Measurements from ENCODE around the gene FITM2.
"Not testable (repeated sequence)": the region's sequence is repeated elsewhere in the genome, so short reads cannot be mapped to it uniquely, and the experiment has no call there.

Gene FITM2

GRCh38 chr20:44304383-44304782 lies 6.6 kb downstream of the FITM2 start:
- Mint-ChIP-seq H3K4me3 (no peak overlapping the region), H3K9me3 (no peaks in the 10 kb centered on the region), H3K27ac (no peak overlapping the region), H3K27me3 (no peaks in the 10 kb centered on the region), H3K36me3 (peaks cover 25% of the 10 kb centered on the region), H3K4me1 (peaks cover 2% of the 10 kb centered on the region)
- no peak for ATAC-seq

GRCh38 chr20:44302736-44303135 lies 8.3 kb downstream of the FITM2 start:
- Mint-ChIP-seq H3K4me3 (no peak overlapping the region), H3K36me3 (peaks cover 25% of the 10 kb centered on the region), H3K9me3 (no peaks in the 10 kb centered on the region), H3K27me3 (no peaks in the 10 kb centered on the region), H3K4me1 (no peaks in the 10 kb centered on the region), H3K27ac (no peak overlapping the region)
- no peak for ATAC-seq

DNA sequence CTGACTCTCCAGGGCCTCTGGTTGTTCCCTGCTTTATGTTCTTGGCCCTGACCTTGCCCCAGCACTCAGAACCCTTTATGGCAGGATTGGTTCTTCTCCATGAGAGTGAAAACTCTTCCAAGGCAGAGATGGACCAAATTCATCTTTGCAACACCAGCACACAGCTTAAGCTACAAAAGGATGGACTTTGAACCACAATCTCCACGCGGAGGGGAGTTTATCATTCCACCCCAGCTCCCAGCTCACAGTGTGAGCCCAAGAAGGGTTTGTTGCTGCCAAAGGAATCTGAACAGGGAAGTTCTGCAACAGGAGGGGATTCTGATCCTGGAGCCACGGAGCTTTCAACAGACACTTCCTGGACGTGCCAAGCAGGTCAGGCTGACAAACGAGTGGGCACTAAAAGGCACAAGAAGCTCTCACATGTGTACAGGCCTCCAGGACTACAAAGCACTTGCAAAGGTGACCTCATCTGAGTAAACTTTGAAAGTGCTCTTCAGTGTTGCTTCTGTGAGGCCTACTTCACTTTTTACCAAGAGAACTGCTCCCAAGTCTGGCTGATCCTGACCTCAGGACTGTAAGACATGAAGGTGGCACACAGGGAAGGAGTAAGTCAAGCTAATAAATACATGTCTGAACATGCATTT lies 8.9 kb downstream of the FITM2 start:
- Mint-ChIP-seq H3K4me3 (no peak overlapping the region), H3K4me1 (no peaks in the 10 kb centered on the region), H3K27ac (no peak overlapping the region), H3K27me3 (no peaks in the 10 kb centered on the region), H3K36me3 (peaks cover 25% of the 10 kb centered on the region), H3K9me3 (no peaks in the 10 kb centered on the region)
- ATAC-seq: no peak

DNA sequence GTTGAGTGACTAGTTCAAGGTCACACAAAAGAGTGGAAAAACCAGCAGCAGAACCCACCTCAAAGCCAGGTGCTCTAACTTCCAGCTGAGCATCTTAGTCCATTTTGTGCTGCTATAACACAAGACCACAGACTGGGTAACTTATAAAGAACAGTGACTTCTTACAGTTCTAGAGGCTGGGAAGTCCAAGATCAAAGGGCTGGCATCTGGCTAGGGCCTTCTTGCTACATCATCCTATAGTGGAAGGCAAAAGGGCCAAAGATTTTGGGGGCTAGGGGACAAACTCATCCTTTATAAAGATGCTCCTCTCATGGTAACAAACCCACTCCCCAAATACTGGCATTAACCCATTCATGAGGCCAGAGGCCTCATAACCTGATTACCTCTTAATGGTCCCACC lies 9.7 kb downstream of the FITM2 start:
- no peak for ATAC-seq
- no peaks in the 10 kb centered on the region for H3K4me1 Mint-ChIP-seq
- no peaks in the 10 kb centered on the region for H3K27me3 Mint-ChIP-seq
- no peak overlapping the region for H3K4me3 Mint-ChIP-seq
- H3K27ac Mint-ChIP-seq: no peak overlapping the region
- H3K36me3 Mint-ChIP-seq: peaks cover 17% of the 10 kb centered on the region
- H3K9me3 Mint-ChIP-seq: no peaks in the 10 kb centered on the region

DNA sequence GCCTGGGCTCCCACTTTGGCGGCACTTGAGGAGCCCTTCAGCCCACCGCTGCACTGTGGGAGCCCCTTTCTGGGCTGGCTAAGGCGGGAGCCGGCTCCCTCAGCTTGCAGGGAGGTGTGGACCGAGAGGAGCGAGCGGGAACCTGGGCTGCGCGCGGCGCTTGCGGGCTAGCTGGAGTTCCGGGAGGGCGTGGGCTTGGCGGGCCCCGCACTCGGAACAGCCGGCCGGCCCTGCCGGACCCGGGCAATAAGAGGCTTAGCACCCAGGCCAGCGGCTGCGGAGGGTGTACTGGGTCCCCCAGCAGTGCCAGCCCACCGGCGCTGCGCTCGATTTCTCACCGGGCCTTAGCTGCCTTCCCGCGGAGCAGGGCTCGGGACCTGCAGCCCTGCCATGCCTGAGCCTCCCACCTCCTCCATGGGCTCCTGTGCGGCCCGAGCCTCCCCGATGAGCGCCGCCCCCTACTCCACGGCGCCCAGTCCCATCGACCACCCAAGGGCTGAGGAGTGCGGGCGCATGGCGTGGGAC lies 11.9 kb downstream of the FITM2 start:
- H3K36me3 Mint-ChIP-seq: peaks cover 14% of the 10 kb centered on the region
- not testable (repeated sequence) for H3K27me3 Mint-ChIP-seq, H3K9me3 Mint-ChIP-seq, ATAC-seq, H3K4me1 Mint-ChIP-seq, H3K27ac Mint-ChIP-seq, H3K4me3 Mint-ChIP-seq

GRCh38 chr20:44297721-44298120 lies 13.3 kb downstream of the FITM2 start:
- no peak overlapping the region for H3K4me3 Mint-ChIP-seq
- no peak overlapping the region for H3K27ac Mint-ChIP-seq
- peaks cover 11% of the 10 kb centered on the region for H3K36me3 Mint-ChIP-seq
- H3K27me3 Mint-ChIP-seq: no peaks in the 10 kb centered on the region
- no peak for ATAC-seq
- no peaks in the 10 kb centered on the region for H3K9me3 Mint-ChIP-seq
- no peaks in the 10 kb centered on the region for H3K4me1 Mint-ChIP-seq

- no peaks in the 10 kb centered on the region for H3K27me3 Mint-ChIP-seq
- H3K4me1 Mint-ChIP-seq: no peaks in the 10 kb centered on the region
- no peak overlapping the region for H3K4me3 Mint-ChIP-seq
- no peak for ATAC-seq
- no peak overlapping the region for H3K27ac Mint-ChIP-seq
- peaks cover 17% of the 10 kb centered on the region for H3K36me3 Mint-ChIP-seq
- no peaks in the 10 kb centered on the region for H3K9me3 Mint-ChIP-seq
Observed at GRCh38 chr20:44296011-44296410, 15.0 kb downstream of the FITM2 start.

DNA sequence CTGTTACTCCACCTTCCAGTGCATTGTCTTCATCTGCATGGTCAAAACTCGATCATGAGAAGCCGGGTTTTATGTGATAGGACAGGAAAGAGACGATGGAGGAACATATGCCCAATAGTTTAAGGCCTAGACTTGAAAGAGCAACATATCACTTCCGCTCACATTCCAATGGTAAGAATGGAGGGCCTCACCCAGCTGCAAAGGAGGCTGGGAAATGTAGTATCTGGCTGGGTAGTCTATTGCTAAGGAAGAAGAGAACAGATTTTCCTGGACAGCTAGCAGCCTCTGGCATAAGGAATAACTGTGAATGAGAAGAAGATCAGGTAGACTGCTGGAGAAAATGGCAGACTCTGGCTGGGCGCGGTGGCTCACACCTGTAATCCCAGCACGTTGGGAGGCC lies 19.2 kb downstream of the FITM2 start:
- Mint-ChIP-seq H3K36me3 (peaks cover 38% of the 10 kb centered on the region), H3K4me1 (no peaks in the 10 kb centered on the region), H3K4me3 (no peak overlapping the region), H3K9me3 (peaks cover 3% of the 10 kb centered on the region), H3K27ac (no peak overlapping the region), H3K27me3 (no peaks in the 10 kb centered on the region)
- no peak for ATAC-seq

DNA sequence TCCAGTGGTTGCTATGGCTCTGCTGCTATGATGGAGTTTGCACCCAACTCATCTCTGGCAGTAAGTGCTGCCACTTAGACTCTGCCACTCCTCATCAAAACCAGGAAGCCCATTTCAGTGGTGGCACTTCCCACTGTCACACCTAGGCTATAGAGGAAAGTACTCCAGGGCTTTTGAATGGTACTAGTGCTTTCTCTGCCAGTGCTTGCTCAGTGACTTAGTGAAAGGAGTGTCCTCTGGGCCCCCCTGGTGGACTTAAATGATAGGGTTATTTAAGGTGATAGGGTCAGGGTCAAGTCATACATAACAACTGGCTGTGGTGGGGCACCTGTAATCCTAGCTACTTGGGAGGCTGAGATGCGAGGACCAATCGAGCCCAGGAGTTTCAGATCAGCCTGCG lies 22.8 kb downstream of the FITM2 start:
- H3K9me3 Mint-ChIP-seq: peaks cover 3% of the 10 kb centered on the region
- no peaks in the 10 kb centered on the region for H3K27me3 Mint-ChIP-seq
- no peak overlapping the region for H3K27ac Mint-ChIP-seq
- no peaks in the 10 kb centered on the region for H3K4me1 Mint-ChIP-seq
- no peak overlapping the region for H3K4me3 Mint-ChIP-seq
- H3K36me3 Mint-ChIP-seq: peaks cover 38% of the 10 kb centered on the region
- no peak for ATAC-seq

DNA sequence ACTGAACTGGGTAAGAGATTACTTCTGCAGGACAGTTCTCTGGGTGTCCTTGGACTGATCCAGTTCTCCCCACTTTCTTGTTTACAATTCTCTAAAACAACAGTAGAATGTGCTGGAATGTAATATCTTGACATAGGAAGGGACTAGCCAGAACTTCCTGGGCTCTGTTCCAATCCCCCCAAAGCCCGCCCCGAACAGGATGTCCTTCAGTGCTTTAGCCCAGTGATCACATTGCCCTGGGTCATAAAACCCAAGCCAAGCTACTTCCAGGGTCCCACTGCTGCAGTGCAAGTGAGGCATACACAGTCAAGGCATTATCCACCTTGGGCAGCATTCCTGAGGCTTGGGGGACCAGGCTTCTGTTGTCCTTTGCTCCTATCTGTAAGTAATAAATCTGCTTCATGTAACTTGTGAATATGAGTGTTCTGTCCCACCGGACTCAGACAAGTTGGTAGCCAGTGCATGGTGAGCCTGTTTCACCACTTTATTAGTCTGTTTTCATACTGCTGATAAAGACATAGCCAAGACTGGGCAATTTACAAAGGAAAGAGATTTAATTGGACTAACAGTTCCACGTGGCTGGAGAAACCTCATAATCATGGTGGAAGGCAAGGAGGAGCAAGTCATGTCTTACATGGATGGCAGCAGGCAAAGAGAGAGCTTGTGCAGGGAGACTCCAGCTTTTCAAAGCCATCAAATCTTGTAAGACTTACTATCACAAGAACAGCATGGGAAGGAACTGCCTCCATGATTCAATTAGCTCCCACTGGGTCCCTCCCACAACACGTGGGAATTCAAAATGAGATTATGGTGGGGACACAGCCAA lies 23.5 kb downstream of the FITM2 start:
- Mint-ChIP-seq H3K27ac (no peak overlapping the region), H3K36me3 (peaks cover 38% of the 10 kb centered on the region), H3K27me3 (no peaks in the 10 kb centered on the region), H3K9me3 (peaks cover 3% of the 10 kb centered on the region), H3K4me3 (no peak overlapping the region), H3K4me1 (no peaks in the 10 kb centered on the region)
- ATAC-seq: no peak

DNA sequence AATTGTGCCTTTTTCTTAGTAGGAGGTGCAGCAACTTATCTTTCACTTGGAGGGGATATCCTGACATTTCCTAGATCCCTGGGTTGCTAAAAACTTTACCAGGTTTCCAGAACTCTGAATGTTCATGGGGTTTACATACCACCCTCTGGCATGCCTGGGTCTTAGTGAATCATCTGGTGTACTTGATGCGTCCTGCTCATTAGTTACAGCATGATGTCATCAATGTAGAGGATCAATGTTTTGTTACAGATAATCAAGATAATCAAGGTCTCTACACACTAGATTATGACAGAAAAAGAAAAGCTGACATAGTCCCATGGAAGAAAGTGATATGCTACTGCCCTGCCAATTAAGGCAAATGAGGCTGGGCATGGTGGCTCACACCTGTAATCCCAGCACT lies 27.0 kb downstream of the FITM2 start:
- no peak overlapping the region for H3K4me3 Mint-ChIP-seq
- H3K4me1 Mint-ChIP-seq: no peaks in the 10 kb centered on the region
- H3K27me3 Mint-ChIP-seq: no peaks in the 10 kb centered on the region
- no peak overlapping the region for H3K27ac Mint-ChIP-seq
- peaks cover 19% of the 10 kb centered on the region for H3K36me3 Mint-ChIP-seq
- no peak for ATAC-seq
- peaks cover 3% of the 10 kb centered on the region for H3K9me3 Mint-ChIP-seq

DNA sequence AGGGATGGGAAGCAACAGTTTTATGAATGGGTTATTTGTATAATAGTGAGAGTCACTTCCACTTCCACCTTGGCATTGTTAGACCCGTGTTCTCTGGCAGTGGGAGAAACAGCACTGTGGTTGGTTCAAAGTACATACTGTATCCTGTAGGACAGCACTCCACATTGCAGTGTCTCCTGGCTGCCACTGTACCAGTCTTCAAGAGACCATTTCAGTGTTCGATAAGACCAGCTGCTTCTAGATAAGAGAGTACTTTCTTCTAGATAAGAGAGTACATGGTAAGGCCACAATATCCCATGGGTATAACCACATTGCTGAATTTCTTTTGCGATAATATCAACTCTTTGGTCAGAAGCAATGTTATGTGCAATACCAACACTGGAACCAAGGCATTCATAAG lies 28.8 kb downstream of the FITM2 start:
- no peaks in the 10 kb centered on the region for H3K27me3 Mint-ChIP-seq
- H3K4me3 Mint-ChIP-seq: no peak overlapping the region
- H3K27ac Mint-ChIP-seq: no peak overlapping the region
- H3K36me3 Mint-ChIP-seq: peaks cover 18% of the 10 kb centered on the region
- no peaks in the 10 kb centered on the region for H3K4me1 Mint-ChIP-seq
- no peak for ATAC-seq
- H3K9me3 Mint-ChIP-seq: no peaks in the 10 kb centered on the region

DNA sequence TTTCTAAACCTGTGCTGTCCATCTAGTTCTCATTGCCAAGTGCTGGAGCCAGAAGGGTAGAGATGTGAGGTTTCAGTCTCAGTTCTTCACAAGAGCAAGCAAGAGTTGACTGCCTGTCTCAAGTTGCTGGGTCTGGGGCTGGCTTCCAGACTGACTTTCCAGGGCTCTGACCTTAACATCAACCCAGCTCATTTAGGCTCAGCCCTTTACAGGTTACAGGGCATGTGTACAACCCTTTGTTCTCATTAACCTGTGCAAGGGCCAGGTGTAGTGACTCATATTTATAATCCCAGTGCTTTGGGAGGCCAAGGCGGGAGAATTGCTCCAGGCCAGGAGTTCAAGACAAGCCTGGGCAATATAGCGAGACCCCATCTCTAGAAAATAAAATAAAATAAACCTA lies 30.6 kb downstream of the FITM2 start:
- no peak for ATAC-seq
- no peaks in the 10 kb centered on the region for H3K27me3 Mint-ChIP-seq
- H3K36me3 Mint-ChIP-seq: peaks cover 18% of the 10 kb centered on the region
- H3K4me3 Mint-ChIP-seq: no peak overlapping the region
- H3K4me1 Mint-ChIP-seq: no peaks in the 10 kb centered on the region
- H3K27ac Mint-ChIP-seq: no peak overlapping the region
- no peaks in the 10 kb centered on the region for H3K9me3 Mint-ChIP-seq

GRCh38 chr20:44279228-44279627 lies 31.8 kb downstream of the FITM2 start:
- H3K4me3 Mint-ChIP-seq: no peak overlapping the region
- peaks cover 18% of the 10 kb centered on the region for H3K36me3 Mint-ChIP-seq
- ATAC-seq: peak; percentile 56
- no peak overlapping the region for H3K27ac Mint-ChIP-seq
- no peaks in the 10 kb centered on the region for H3K4me1 Mint-ChIP-seq
- no peaks in the 10 kb centered on the region for H3K27me3 Mint-ChIP-seq
- H3K9me3 Mint-ChIP-seq: no peaks in the 10 kb centered on the region

GRCh38 chr20:44274303-44275017 lies 36.5 kb downstream of the FITM2 start:
- no peaks in the 10 kb centered on the region for H3K27me3 Mint-ChIP-seq
- no peak overlapping the region for H3K4me3 Mint-ChIP-seq
- H3K36me3 Mint-ChIP-seq: peaks cover 17% of the 10 kb centered on the region
- no peaks in the 10 kb centered on the region for H3K9me3 Mint-ChIP-seq
- no peaks in the 10 kb centered on the region for H3K4me1 Mint-ChIP-seq
- no peak overlapping the region for H3K27ac Mint-ChIP-seq
- ATAC-seq: no peak

Measured in stimulated activated memory B cell treated with anti-CD40 and anti-IgM and Interleukin-4, amounts not matched to agents 10 μg/mL and 1 μg/mL and 100 μg/mL, for 72 hours (primary cell).